A549 (cell line): ENCODE data around the gene JPH2. TPM values are rescaled to one million over a fixed set of nuclear protein-coding genes. Genes with fewer than 3 reads are reported as not detected.
"Not testable (repeated sequence)": the region's sequence is repeated elsewhere in the genome, so short reads cannot be mapped to it uniquely, and the experiment has no call there.

Source experiments
- ATAC-seq, 2 experiments: fragments of 200-7000 bp in 1 of 2; fragments of >200 bp in 1 of 2; cut with Nextera tagmentation in 1 of 2; cut with Tn5 transposase in 1 of 2; 3 replicates each; pipeline versions ENCODE4 v1.8.0 to v1.9.1; 2018 to 2020; ENCODE audit warnings: mild to moderate bottlenecking in 1 of 2, moderate library complexity in 1 of 2
- CTCF ChIA-PET: fragments of 300-600 bp; sonication (Branson Sonifier 250); formaldehyde crosslinking; extraction: SDS; loops from one replicate; lab custom pipeline; 2021; ENCODE audit warnings: antibody characterized with exemption, inconsistent platforms; lab: Yijun Ruan, JAX
- POLR2A ChIA-PET: fragments of 350-600 bp; formaldehyde crosslinking; extraction: SDS; loops from one replicate; lab custom pipeline; 2021; ENCODE audit warnings: antibody characterized with exemption, inconsistent platforms; lab: Yijun Ruan, JAX
- DNase-seq, 2 experiments: peaks; one replicate each; pipeline versions ENCODE4 v3.0.0 to v3.0.0-alpha.2; 2011 to 2016; ENCODE audit warnings: low read depth in 1 of 2, low spot score in 1 of 2
- FAIRE-seq: peaks from 2 replicates; lab custom pipeline; 2011; peaks lifted over from hg19 to GRCh38; lab: Jason Lieb, UNC
- H3K27ac ChIP-seq, 2 experiments: fragments of >200 bp; sonication (Bioruptor Twin); formaldehyde crosslinking; 3 replicates each; pipeline ENCODE4 v1.5.1; 2016 to 2017
- H3K4me1 ChIP-seq: fragments of >200 bp; sonication (Bioruptor Twin); formaldehyde crosslinking; 3 replicates; pipeline ENCODE4 v1.6.1; 2016
- H3K4me2 ChIP-seq: fragments of >200 bp; sonication (Bioruptor Twin); formaldehyde crosslinking; 3 replicates; pipeline ENCODE4 v1.6.1; 2016
- H3K4me3 ChIP-seq: fragments of >200 bp; sonication (Bioruptor Twin); formaldehyde crosslinking; 3 replicates; pipeline ENCODE4 v1.5.1; 2016
- H3K9me3 ChIP-seq: fragments of >200 bp; sonication (Bioruptor Twin); formaldehyde crosslinking; 3 replicates; pipeline ENCODE4 v1.6.1; 2016
- BHLHE40 ChIP-seq: IDR thresholded peaks from 2 replicates; pipeline ENCODE4 v1.6.1; 2012; ENCODE audit warnings: low read depth, low read length, inconsistent platforms
- CHD2 ChIP-seq: fragments of 150-350 bp; IDR thresholded peaks from 2 replicates; pipeline ENCODE4 v1.6.1; 2014; ENCODE audit warnings: low read length; ENCODE audit not compliant: partially characterized antibody
- CHD4 ChIP-seq: fragments of 200-600 bp; sonication (generic); IDR thresholded peaks from 2 replicates; pipeline ENCODE4 v1.6.1; 2016; ENCODE audit warnings: antibody characterized with exemption, mild to moderate bottlenecking, borderline replicate concordance
- EHMT2 ChIP-seq: fragments of 200-600 bp; sonication (generic); IDR thresholded peaks from 2 replicates; pipeline ENCODE4 v1.6.1; 2016; ENCODE audit warnings: antibody characterized with exemption, low read depth, mild to moderate bottlenecking, moderate library complexity
- EP300 ChIP-seq, 2 experiments: fragments of >200 bp; sonication (Bioruptor Twin); formaldehyde crosslinking; IDR thresholded peaks; 2 replicates in 1 of 2; 3 replicates in 1 of 2; pipeline ENCODE4 v1.6.1; 2016 to 2017
- ESRRA ChIP-seq: fragments of 150-350 bp; IDR thresholded peaks from 2 replicates; pipeline ENCODE4 v1.6.1; 2014; ENCODE audit warnings: mild to moderate bottlenecking, low read length, borderline replicate concordance
- FOSL2 ChIP-seq, 2 experiments: fragments of 450-650 bp in 1 of 2; fragments of >200 bp in 1 of 2; sonication (Bioruptor Twin) in 1 of 2; formaldehyde crosslinking; IDR thresholded peaks; 2 replicates each; pipeline versions ENCODE4 v1.5.0 to v1.6.1; 2016 to 2020; ENCODE audit warnings: mild to moderate bottlenecking in 1 of 2, moderate library complexity in 1 of 2
- HEYL ChIP-seq: fragments of 250-450 bp; sonication (Bioruptor Pico); IDR thresholded peaks from 2 replicates; pipeline ENCODE4 v1.8.0; 2021; ENCODE audit warnings: mild to moderate bottlenecking, moderate library complexity
- HOXA7 ChIP-seq: fragments of 250-450 bp; sonication (Bioruptor Pico); IDR thresholded peaks from 2 replicates; pipeline ENCODE4 v1.5.0; 2020; ENCODE audit warnings: mild to moderate bottlenecking, moderate library complexity
- HOXB5 ChIP-seq: fragments of 250-450 bp; sonication (Bioruptor Pico); IDR thresholded peaks from 2 replicates; pipeline ENCODE4 v1.5.0; 2020; ENCODE audit warnings: mild to moderate bottlenecking, moderate library complexity
- MAZ ChIP-seq: fragments of 150-350 bp; IDR thresholded peaks from 2 replicates; pipeline ENCODE4 v1.6.1; 2014; ENCODE audit warnings: antibody characterized with exemption, low read depth, low read length, borderline replicate concordance
- NPAS2 ChIP-seq: fragments of 250-450 bp; sonication (Bioruptor Pico); IDR thresholded peaks from 2 replicates; pipeline ENCODE4 v1.8.0; 2022; ENCODE audit warnings: mild to moderate bottlenecking, moderate library complexity, borderline replicate concordance
- NR3C1 ChIP-seq: fragments of >200 bp; sonication (Bioruptor Twin); formaldehyde crosslinking; IDR thresholded peaks from 3 replicates; pipeline ENCODE4 v1.6.1; 2017
- POLR2A ChIP-seq: IDR thresholded peaks from 2 replicates; pipeline ENCODE4 v1.6.1; 2012; ENCODE audit warnings: mild to moderate bottlenecking, low read length
- SREBF2 ChIP-seq: fragments of 450-650 bp; IDR thresholded peaks from 2 replicates; pipeline ENCODE4 v1.6.1; 2014; ENCODE audit warnings: mild to moderate bottlenecking, moderate library complexity
- TP53 ChIP-seq: fragments of 250-450 bp; sonication (Bioruptor Pico); IDR thresholded peaks from 2 replicates; pipeline ENCODE4 v1.5.0; 2021; ENCODE audit warnings: mild to moderate bottlenecking, moderate library complexity
- WGBS: methylation state at CpG from one replicate; pipeline ENCODE4 v1.1.6; 2017; ENCODE audit errors: missing lambda C conversion rate; 5-methylcytosine and 5-hydroxymethylcytosine counted together
- polyA plus RNA-seq, 4 experiments: library from polyadenylated mRNA; depleted of rRNA in 3 of 4; stranded (reverse); fragments of >200 nt; fragmentation: RNase III in 1 of 4; extraction: RNeasy Plus Mini Kit Qiagen cat#74134 plus additional on column Dnase treatment in 1 of 4; gene quantifications; 2 replicates in 3 of 4; 3 replicates in 1 of 4; pipeline ENCODE4 v1.2.3, GENCODE V29; 2011 to 2017
- TF ChIP-seq, protein P1 (sequence below): fragments of >200 bp; sonication (Bioruptor Twin); formaldehyde crosslinking; IDR thresholded peaks from 2 replicates; pipeline ENCODE4 v1.6.1; 2016
- TF ChIP-seq, protein P2 (sequence below): IDR thresholded peaks from 2 replicates; pipeline ENCODE4 v1.6.1; 2012
- TF ChIP-seq, protein P3 (sequence below): fragments of 250-450 bp; sonication (Bioruptor Pico); IDR thresholded peaks from 2 replicates; pipeline ENCODE4 v1.5.0; 2020; ENCODE audit warnings: low read depth, mild to moderate bottlenecking, moderate library complexity
- TF ChIP-seq, protein P4 (sequence below): fragments of 250-450 bp; sonication (Bioruptor Pico); IDR thresholded peaks from 2 replicates; pipeline ENCODE4 v1.5.0; 2021; ENCODE audit warnings: mild to moderate bottlenecking, moderate library complexity, borderline replicate concordance

JPH2 gene
- polyA plus RNA-seq, 2 of the 4 experiments (the other 2 are of a cell fraction): 0.83 to 3.3 TPM

DNA sequence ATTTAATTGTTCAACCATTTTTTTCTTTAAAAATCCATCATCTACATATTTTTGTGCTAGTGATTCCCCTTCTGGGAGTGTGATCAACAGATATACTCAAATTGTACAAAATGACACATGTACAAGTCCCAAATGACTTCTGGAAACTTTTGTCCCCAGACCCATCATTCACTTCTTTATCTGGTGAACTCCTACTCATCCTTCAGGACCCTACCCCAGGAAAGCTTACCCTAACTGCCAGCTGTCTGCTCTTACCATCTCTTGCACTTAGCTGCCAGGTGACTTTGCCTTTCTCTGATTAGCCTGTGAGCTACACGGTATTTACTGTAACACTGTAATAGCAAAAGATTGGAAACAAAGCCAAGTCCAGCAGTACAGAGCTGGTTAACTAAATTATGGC, 55.3 kb downstream of the JPH2 start:
- ATAC-seq (no peak), DNase-seq (no peak), FAIRE-seq (no peak)
- H3K4me2 ChIP-seq: no peak overlapping the region
- no peak overlapping the region for H3K4me3 ChIP-seq
- H3K4me1 ChIP-seq: no peaks in the 10 kb centered on the region
- TF ChIP-seq POLR2A (no peak), HOXB5 (CRISPR knock-in tag) (no peak), EP300 (IDR thresholded peaks at IDR 0.05) (no peak), TP53 (CRISPR knock-in tag) (no peak), CHD4 (no peak), ESRRA (no peak), NPAS2 (no peak), CHD2 (no peak), EHMT2 (no peak), SREBF2 (no peak), FOSL2 (IDR thresholded peaks at IDR 0.05) (no peak), FOSL2 (CRISPR knock-in tag; IDR thresholded peaks at IDR 0.05) (no peak), MAZ (no peak)
- TF ChIP-seq, protein P1, sequence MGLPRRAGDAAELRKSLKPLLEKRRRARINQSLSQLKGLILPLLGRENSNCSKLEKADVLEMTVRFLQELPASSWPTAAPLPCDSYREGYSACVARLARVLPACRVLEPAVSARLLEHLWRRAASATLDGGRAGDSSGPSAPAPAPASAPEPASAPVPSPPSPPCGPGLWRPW: no peak
- TF ChIP-seq, protein P2, sequence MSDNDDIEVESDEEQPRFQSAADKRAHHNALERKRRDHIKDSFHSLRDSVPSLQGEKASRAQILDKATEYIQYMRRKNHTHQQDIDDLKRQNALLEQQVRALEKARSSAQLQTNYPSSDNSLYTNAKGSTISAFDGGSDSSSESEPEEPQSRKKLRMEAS: no peak
- TF ChIP-seq, protein P3, sequence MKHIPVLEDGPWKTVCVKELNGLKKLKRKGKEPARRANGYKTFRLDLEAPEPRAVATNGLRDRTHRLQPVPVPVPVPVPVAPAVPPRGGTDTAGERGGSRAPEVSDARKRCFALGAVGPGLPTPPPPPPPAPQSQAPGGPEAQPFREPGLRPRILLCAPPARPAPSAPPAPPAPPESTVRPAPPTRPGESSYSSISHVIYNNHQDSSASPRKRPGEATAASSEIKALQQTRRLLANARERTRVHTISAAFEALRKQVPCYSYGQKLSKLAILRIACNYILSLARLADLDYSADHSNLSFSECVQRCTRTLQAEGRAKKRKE (CRISPR knock-in tag): no peak
- H3K9me3 ChIP-seq: no peaks in the 10 kb centered on the region
- 83% methylated on average over 1 of the region's 1 CpG for WGBS
- H3K27ac ChIP-seq: no peak overlapping the region
- POLR2A ChIA-PET: no interaction called here
- CTCF ChIA-PET: interaction anchor here (1.0 to 6.6 kb wide), 8 partner anchors 10 to 65 kb away, joined by 3 to 65 read pairs (median 8); no protein-coding TSS in a partner anchor

DNA sequence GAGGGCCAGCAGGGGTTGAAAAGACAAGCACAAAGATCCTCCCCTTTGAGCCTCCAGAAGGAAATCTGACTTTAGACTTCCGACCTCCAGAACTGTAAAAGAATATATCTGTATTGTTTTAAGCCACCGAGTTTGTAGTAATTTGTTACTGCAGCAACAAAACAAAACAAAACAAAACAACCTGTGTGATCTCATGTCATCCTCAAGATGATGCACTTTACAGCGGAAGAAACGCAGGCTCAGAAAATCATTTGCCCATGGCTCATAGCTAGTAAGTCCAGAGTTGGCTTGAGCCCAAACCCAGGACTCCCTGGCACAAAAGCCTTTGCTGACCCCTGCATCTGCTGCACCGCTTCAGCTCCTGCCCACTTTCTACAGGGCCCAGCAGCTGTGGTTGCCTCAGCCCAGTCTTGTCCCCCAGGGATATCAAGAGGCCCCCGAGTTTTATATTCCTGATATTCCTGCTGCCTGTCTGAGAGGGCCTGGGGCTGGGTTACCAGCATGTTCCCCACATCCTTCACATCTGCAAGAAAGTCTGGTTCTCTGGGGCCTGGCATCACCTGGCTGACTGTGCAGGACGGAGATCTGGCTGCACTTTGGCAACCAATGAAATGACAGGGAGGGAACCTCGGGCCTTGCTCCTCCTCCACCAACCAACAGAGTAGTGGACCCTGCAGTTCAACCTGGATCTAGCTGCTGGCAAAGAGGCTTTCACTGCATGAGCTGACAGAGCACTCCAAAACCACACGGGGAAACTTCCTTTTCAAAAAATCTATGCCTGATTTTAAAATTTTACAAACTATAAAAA, 56.9 kb downstream of the JPH2 start:
- TF ChIP-seq, protein P4, sequence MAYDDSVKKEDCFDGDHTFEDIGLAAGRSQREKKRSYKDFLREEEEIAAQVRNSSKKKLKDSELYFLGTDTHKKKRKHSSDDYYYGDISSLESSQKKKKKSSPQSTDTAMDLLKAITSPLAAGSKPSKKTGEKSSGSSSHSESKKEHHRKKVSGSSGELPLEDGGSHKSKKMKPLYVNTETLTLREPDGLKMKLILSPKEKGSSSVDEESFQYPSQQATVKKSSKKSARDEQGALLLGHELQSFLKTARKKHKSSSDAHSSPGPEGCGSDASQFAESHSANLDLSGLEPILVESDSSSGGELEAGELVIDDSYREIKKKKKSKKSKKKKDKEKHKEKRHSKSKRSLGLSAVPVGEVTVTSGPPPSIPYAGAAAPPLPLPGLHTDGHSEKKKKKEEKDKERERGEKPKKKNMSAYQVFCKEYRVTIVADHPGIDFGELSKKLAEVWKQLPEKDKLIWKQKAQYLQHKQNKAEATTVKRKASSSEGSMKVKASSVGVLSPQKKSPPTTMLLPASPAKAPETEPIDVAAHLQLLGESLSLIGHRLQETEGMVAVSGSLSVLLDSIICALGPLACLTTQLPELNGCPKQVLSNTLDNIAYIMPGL (CRISPR knock-in tag): no peak
- no peak for TF ChIP-seq NR3C1
- no peak for TF ChIP-seq HOXA7 (CRISPR knock-in tag)
- TF ChIP-seq BHLHE40: no peak
- TF ChIP-seq HEYL (CRISPR knock-in tag): no peak
- ATAC-seq (peak in 1 of 2 experiments; percentile 16; a peak in 1 of 6 replicates), FAIRE-seq (no peak), DNase-seq (no peak)
- Histone ChIP-seq H3K27ac (no peak overlapping the region), H3K4me3 (no peak overlapping the region), H3K4me2 (no peak overlapping the region), H3K4me1 (no peaks in the 10 kb centered on the region), H3K9me3 (no peaks in the 10 kb centered on the region)
- POLR2A ChIA-PET: interaction anchor here (0.5 kb wide), 1 partner anchor 31 kb away, joined by 3 read pairs; no protein-coding TSS in a partner anchor
- WGBS: 75% methylated on average over 9 of the region's 9 CpGs
- CTCF ChIA-PET: interaction anchor here (0.6 to 6.6 kb wide), 9 partner anchors 10 to 1781 kb away, joined by 3 to 65 read pairs (median 4); no protein-coding TSS in a partner anchor

DNA sequence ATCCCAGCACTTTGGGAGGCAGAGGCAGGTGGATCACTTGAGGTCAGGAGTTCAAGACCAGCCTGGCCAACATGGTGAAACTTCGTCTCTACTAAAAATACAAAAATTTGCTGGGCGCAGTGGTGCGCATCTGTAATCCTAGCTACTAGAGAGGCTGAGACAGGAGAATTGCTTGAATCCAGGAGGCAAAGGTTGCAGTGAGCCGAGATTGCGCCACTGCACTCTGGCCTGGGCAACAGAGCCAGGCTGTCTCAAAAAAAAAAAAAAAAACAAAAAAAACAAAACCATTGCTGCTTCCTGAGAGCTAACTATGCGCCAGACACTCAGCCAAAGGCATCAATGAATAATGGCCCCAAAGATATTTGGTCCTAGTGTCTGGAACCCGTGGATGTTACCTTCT, 57.7 kb downstream of the JPH2 start:
- not testable (repeated sequence) for DNase-seq, H3K4me1 ChIP-seq, H3K27ac ChIP-seq, H3K4me2 ChIP-seq, ATAC-seq, FAIRE-seq, H3K9me3 ChIP-seq, H3K4me3 ChIP-seq
- ChIA-PET POLR2A (interaction anchor here (0.5 kb wide), 1 partner anchor 30 kb away, joined by 3 read pairs; no protein-coding TSS in a partner anchor), CTCF (interaction anchor here (1.3 to 6.6 kb wide), 5 partner anchors 9 to 61 kb away, joined by 3 to 65 read pairs (median 10); no protein-coding TSS in a partner anchor)
- 83% methylated on average over 7 of the region's 7 CpGs for WGBS
